ENCODE results near the gene NID2.

DNA sequence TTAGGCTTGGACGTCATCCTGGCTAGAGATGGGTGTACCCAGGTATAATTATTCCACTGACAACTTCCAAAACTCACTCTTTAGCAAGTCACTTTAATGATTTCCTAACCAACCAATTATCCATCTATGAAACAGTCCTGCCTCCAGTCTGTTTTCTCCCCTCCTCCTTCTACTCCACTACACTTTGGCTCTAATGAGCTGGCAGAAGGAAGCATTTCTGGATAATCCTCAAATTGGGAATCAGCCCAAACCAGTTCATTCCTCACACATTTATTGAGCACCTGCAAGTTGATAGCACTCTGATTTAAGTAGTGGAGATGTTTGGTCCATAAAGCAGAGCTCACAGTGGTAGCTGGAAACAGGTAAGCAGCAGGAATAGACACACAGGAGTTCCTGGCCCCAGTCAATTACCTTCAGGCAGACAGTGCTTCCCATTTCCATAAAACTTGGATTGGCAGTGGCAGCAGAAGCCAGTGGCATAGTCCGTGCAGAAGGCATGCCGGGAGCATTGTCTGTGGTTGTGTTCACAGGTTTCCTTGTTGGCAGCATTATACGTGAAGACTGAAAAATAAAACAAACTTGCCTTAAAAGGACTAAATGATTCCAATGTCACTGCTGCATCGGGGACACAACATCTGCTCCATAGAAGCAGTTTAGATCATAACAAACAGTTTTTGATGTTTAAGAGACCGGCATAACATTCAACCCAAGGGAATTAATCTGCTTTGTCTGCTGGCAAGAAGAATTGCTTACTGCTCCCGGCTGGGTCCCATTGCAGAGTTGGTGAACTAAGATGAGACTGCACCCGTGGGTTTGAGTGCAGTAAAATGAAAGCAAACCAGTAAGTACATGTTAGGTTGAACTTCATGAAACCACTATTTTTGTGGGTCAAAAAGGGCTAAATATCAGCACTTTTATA is 26.2 kb downstream of the NID2 start:
- TF ChIP-seq SIN3A (IDR thresholded peaks at IDR 0.05; ENCODE audit: borderline replicate concordance, insufficient read depth, low read length): no peak
- TF ChIP-seq TAF1 (IDR thresholded peaks at IDR 0.05; ENCODE audit: borderline replicate concordance, insufficient read depth, low read length): no peak
- no peak for TF ChIP-seq POLR2AphosphoS5 (IDR thresholded peaks at IDR 0.05; ENCODE audit: low read depth, low read length)
- TF ChIP-seq, protein P1, sequence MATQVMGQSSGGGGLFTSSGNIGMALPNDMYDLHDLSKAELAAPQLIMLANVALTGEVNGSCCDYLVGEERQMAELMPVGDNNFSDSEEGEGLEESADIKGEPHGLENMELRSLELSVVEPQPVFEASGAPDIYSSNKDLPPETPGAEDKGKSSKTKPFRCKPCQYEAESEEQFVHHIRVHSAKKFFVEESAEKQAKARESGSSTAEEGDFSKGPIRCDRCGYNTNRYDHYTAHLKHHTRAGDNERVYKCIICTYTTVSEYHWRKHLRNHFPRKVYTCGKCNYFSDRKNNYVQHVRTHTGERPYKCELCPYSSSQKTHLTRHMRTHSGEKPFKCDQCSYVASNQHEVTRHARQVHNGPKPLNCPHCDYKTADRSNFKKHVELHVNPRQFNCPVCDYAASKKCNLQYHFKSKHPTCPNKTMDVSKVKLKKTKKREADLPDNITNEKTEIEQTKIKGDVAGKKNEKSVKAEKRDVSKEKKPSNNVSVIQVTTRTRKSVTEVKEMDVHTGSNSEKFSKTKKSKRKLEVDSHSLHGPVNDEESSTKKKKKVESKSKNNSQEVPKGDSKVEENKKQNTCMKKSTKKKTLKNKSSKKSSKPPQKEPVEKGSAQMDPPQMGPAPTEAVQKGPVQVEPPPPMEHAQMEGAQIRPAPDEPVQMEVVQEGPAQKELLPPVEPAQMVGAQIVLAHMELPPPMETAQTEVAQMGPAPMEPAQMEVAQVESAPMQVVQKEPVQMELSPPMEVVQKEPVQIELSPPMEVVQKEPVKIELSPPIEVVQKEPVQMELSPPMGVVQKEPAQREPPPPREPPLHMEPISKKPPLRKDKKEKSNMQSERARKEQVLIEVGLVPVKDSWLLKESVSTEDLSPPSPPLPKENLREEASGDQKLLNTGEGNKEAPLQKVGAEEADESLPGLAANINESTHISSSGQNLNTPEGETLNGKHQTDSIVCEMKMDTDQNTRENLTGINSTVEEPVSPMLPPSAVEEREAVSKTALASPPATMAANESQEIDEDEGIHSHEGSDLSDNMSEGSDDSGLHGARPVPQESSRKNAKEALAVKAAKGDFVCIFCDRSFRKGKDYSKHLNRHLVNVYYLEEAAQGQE (IDR thresholded peaks at IDR 0.05; ENCODE audit: insufficient read depth in 1 of 2, low read depth in 2 of 2, low read length in 2 of 2): no peak
- no peak for TF ChIP-seq FOXP2 (optimal IDR thresholded peaks at IDR 0.05; ENCODE audit: borderline replicate concordance, extremely low read depth, extremely low read length, insufficient read depth)

All from PFSK-1 (cell line).